Measurements from ENCODE around the gene PDCL2. TPM values are rescaled to one million over a fixed set of nuclear protein-coding genes. Genes with fewer than 3 reads are reported as not detected.

PDCL2 gene
- total RNA-seq, 1 donor from 2014 or later: not detected

GRCh38 chr4:55615008-55615407 is 23.0 kb upstream of the PDCL2 start:
- DNase-seq (no peak), ATAC-seq (no peak)
- TF ChIP-seq CTCF (IDR thresholded peaks at IDR 0.05): no peak
- intact Hi-C loops (cut with DNase I): no loop called here
- H3K4me3 ChIP-seq: no peak overlapping the region
- H3K4me1 ChIP-seq: no peaks in the 10 kb centered on the region
- H3K27ac ChIP-seq: no peak overlapping the region
- H3K9me3 ChIP-seq: no peaks in the 10 kb centered on the region
- H3K36me3 ChIP-seq: no peaks in the 10 kb centered on the region
- H3K27me3 ChIP-seq: no peaks in the 10 kb centered on the region

- DNase-seq (no peak), ATAC-seq (no peak)
- H3K9me3 ChIP-seq: no peaks in the 10 kb centered on the region
- H3K27ac ChIP-seq: no peak overlapping the region
- H3K36me3 ChIP-seq: no peaks in the 10 kb centered on the region
- no peak for TF ChIP-seq CTCF (IDR thresholded peaks at IDR 0.05)
- no peak overlapping the region for H3K4me3 ChIP-seq
- no peaks in the 10 kb centered on the region for H3K4me1 ChIP-seq
- no peaks in the 10 kb centered on the region for H3K27me3 ChIP-seq
- intact Hi-C loops (cut with DNase I): no loop called here
Measured at GRCh38 chr4:55613621-55614020, 21.6 kb upstream of the PDCL2 start.

- Histone ChIP-seq H3K27me3 (no peaks in the 10 kb centered on the region), H3K9me3 (no peaks in the 10 kb centered on the region), H3K4me1 (no peaks in the 10 kb centered on the region), H3K27ac (no peak overlapping the region), H3K4me3 (no peak overlapping the region), H3K36me3 (no peaks in the 10 kb centered on the region)
- DNase-seq: no peak
- intact Hi-C loops (cut with DNase I): no loop called here
- no peak for ATAC-seq
- no peak for TF ChIP-seq CTCF (IDR thresholded peaks at IDR 0.05)
Measured at GRCh38 chr4:55612341-55612740, 20.3 kb upstream of the PDCL2 start.

- Histone ChIP-seq H3K9me3 (no peaks in the 10 kb centered on the region), H3K4me3 (no peak overlapping the region)
- DNase-seq: no peak
Measured at GRCh38 chr4:55611358-55612059, 19.5 kb upstream of the PDCL2 start.

GRCh38 chr4:55610381-55610780 is 18.3 kb upstream of the PDCL2 start:
- no peak for TF ChIP-seq CTCF (IDR thresholded peaks at IDR 0.05)
- H3K4me1 ChIP-seq: no peaks in the 10 kb centered on the region
- H3K27me3 ChIP-seq: no peaks in the 10 kb centered on the region
- H3K4me3 ChIP-seq: no peak overlapping the region
- ATAC-seq (no peak), DNase-seq (no peak)
- intact Hi-C loops (cut with DNase I): no loop called here
- no peaks in the 10 kb centered on the region for H3K36me3 ChIP-seq
- no peak overlapping the region for H3K27ac ChIP-seq
- no peaks in the 10 kb centered on the region for H3K9me3 ChIP-seq

More at GRCh38 chr4:55611358-55612059, 19.5 kb upstream of the PDCL2 start:
- intact Hi-C loops (cut with DNase I): no loop called here
- Histone ChIP-seq H3K27me3 (no peaks in the 10 kb centered on the region), H3K36me3 (no peaks in the 10 kb centered on the region), H3K27ac (no peak overlapping the region), H3K4me1 (no peaks in the 10 kb centered on the region)
- no peak for TF ChIP-seq CTCF (IDR thresholded peaks at IDR 0.05)
- no peak for ATAC-seq
